ENCODE data around the gene AHRR.

AHRR gene

DNA sequence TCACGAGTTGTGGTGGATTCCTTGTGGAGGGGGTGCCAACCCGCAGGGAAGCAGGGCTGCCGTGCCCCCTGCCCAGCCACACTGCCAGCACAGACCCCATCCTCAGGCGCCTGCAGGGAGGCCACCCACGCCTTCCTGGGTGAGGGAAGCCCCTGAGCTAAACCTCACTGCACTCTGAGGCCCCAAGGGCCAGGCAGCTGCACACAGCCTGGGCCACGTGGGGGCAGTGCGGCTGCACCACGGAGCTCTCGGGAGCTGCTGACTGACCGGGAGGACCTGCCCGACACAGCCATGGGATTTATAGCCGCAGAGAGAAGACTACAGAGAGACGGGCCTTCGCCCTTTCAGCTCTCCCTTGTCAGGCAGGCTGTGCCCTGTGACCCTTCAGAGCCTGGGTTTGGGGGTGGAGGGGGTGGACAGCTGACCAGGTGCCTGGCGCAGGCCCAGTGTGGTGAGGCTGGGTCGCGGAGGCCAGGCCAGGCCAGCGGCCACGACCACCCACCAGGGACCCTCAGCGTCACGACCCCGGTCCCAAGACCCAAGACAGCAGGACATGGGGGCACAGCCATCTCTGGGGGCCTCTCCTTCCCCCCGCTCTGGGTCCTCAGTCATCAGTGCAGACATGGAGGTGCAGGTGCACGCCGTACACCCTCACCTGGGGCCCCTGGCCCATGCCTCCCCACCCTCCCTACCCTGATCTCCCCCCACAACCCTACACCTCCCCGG is 4.3 kb upstream of the AHRR start:
- FAIRE-seq: no peak

DNA sequence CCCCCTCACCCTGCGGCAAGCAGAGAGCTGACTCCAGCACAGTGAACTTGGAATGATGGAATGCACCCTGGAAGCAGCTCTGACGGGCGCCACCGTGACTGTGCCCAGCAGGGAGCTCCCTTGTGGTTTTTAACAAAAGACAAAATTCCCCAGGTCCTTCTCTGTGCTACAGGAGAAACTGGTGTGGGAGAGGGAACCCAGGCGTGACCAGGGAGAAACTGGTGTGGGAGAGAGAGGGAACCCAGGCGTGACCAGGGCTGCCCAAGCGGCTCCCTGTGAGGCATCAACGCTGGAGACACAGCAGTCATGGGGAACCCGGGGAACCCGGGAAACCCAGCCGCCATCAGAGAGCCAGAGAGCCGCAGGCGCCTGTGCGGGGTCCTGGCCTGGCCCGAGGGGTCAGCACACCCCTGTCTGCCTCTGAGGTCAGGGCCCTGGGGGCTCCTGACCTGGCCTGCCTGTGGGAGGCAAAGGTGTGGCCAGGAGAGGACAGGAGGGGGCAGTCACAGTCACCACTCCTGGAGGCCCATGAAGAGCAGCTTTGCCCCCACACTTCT is 3.1 kb upstream of the AHRR start:
- TF ChIP-seq, protein P1, sequence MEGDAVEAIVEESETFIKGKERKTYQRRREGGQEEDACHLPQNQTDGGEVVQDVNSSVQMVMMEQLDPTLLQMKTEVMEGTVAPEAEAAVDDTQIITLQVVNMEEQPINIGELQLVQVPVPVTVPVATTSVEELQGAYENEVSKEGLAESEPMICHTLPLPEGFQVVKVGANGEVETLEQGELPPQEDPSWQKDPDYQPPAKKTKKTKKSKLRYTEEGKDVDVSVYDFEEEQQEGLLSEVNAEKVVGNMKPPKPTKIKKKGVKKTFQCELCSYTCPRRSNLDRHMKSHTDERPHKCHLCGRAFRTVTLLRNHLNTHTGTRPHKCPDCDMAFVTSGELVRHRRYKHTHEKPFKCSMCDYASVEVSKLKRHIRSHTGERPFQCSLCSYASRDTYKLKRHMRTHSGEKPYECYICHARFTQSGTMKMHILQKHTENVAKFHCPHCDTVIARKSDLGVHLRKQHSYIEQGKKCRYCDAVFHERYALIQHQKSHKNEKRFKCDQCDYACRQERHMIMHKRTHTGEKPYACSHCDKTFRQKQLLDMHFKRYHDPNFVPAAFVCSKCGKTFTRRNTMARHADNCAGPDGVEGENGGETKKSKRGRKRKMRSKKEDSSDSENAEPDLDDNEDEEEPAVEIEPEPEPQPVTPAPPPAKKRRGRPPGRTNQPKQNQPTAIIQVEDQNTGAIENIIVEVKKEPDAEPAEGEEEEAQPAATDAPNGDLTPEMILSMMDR (IDR thresholded peaks at IDR 0.05; ENCODE audit: insufficient read depth, missing control alignments): no peak
- no peak for FAIRE-seq
- DNase-seq (ENCODE audit: insufficient read length, low spot score): no peak

More for the DNA sequence above, 4.3 kb upstream of the AHRR start:
- TF ChIP-seq, protein P1 (IDR thresholded peaks at IDR 0.05; ENCODE audit: insufficient read depth, missing control alignments): peak; percentile 58
- no peak for DNase-seq (ENCODE audit: insufficient read length, low spot score)

DNA sequence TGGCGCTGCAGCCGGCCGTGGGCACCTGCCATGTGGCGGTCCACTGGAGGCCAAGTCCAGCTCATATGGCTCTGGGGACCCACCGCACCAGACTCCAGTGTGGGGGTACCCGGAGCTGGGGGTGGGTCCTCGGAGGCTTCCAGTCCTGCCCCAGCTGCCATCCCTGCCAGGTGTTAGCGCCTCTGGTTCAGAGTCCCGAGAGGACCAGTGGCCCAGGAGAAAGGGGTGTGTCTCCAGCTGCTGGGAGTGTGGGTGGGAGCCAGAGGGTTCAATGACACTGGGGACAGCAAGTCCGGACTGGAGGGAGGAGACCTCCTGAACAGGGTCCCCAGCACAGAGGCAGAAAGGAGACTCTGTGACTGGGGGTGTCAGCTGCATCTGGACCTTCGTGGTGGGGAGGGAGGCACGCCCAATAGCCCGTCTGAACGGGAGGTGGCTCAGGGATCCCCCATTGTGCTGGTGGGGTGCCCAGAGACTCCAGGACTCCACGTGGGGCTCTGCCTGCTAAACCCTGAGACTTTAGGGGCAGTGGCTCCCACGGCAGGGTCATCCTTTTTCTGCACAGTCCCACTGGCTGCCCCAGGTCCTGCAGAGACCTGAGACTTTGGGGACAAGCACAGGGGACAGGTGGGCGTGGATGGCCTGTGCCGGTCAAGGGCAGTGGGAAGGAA is 2.4 kb upstream of the AHRR start:
- DNase-seq (ENCODE audit: insufficient read length, low spot score) (no peak), FAIRE-seq (no peak)
- TF ChIP-seq, protein P1 (IDR thresholded peaks at IDR 0.05; ENCODE audit: insufficient read depth, missing control alignments): no peak

DNA sequence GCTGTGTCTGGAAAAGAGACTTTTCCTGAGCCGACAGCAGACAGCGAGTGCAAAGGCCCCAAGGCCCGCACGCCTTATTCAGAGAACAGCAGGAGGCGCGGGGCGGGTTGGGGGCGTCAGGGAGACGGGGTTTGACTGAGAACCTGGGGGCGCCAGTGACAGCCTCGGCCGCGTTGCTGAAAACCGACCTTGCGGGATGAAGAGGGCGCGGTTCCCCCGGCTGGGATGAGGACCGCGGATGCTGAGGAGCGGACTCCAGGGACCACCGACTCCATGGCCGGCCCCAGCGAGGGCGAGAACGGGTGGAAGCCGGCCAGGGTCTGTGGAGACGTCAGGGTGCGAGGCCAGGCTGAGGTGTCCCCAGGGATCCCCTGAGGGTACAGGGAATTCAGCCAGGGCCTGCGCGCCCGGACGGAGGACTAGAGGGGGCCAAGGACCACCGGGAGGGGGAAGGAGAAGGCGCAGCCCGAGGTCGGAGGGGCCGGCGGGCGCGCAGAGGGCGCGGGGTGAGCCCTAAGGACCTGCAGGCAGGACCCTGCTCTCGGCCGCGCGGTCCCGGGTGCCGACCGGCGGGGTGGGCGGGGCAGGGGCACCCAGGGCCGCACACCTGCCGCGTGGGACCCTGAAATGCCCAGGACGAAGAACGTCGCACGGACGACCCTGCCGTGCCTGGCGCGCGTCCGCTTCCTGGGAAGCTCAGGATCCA is 837 bp upstream of the AHRR start:
- TF ChIP-seq, protein P1 (IDR thresholded peaks at IDR 0.05; ENCODE audit: insufficient read depth, missing control alignments): no peak
- FAIRE-seq (no peak), DNase-seq (ENCODE audit: insufficient read length, low spot score) (no peak)

DNA sequence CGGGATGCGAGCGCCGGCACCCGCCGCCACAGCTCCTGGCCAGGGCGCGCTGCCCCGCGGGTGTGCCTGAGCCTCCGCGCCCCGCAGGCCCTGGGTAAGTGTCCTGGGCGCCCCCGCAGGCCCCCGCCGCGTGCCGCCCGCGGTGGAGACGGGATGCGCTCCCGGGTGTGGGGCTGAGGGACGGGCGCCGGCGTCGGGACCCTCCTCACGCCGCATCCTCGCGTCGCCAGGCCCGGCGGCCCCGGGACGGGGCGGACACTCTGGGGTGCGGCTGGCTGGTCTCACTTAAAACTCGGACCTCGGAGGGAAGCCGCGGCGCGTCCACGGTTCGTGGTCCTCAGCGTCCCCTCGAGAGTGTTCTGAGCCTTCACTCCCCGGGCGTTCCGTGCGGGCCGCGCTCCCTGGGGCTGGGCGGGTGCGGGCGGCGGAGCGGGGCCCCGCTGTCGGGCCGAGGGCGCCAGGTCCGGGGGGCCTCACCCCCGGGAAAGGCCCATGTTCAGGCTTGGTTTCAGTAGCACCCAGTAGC is 275 bp downstream of the AHRR start:
- FAIRE-seq (no peak), DNase-seq (ENCODE audit: insufficient read length, low spot score) (no peak)
- TF ChIP-seq, protein P1 (IDR thresholded peaks at IDR 0.05; ENCODE audit: insufficient read depth, missing control alignments): no peak

DNA sequence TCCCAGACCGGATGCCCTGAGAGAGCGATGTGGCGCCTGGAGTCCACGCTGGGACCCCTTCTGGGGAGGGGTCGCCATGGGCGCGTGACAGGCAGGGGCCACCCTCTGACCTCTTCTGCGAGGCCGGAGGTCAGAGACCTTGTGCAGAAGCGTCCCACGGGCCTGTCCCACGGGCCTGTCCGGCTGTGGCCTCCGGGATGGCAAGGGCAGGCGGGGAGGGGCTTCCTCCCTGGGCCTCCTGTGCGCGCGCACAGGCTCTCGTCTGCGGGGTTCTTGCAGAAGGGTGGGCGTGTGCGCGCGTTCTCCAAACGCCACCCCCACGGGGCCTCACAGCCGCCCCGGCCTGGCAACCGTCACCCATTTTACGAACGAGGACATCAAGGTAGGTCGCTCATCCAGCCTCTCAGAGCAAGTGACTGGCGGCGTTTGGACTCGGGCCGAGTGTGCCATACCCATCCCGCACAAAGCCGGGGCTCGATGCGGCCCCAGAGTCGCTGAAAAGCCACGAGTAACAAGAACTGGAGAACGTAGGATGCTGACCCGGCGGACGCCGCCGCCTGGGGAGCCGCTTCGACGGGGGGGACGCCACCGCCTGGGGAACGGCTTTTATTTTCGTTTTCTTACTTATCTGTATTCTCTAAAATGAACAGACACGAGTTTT is 897 bp downstream of the AHRR start:
- TF ChIP-seq, protein P1 (IDR thresholded peaks at IDR 0.05; ENCODE audit: insufficient read depth, missing control alignments): no peak
- no peak for DNase-seq (ENCODE audit: insufficient read length, low spot score)
- FAIRE-seq: no peak
